ENCODE data around the gene CD48.

CD48 gene

DNA sequence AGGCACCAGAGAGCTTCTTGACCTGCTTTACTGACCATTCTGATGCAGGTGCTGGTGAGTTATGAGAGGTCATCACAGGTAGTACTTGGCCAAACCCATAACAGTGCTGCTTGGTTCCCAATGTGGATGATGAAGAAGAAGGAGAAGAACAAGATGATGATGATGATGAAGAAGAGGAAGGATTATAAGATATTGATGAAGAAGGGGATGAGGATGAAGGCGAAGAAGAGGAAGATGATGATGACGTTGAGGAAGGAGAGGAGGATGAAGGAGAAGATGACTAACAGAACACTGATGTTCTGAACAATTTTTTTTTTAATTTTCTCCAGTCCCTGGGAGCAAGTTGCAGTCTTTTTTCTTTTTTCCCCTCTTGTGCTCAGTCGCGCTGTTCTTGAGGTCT lies 40.9 kb downstream of the CD48 start:
- no peak overlapping the region for H3K9ac ChIP-seq (ENCODE audit: low read depth, low read length, poor library complexity, severe bottlenecking)
- no peaks in the 10 kb centered on the region for H3K36me3 ChIP-seq (ENCODE audit: insufficient read depth, low read length)
- H3K4me3 ChIP-seq (ENCODE audit: low read length, poor library complexity, severe bottlenecking): no peak overlapping the region
- H3F3A ChIP-seq (ENCODE audit: low read depth): no peaks in the 10 kb centered on the region
- H2AFZ ChIP-seq (ENCODE audit: low read length): no peak overlapping the region
- H3K4me2 ChIP-seq (ENCODE audit: low read depth, low read length, poor library complexity, severe bottlenecking): no peak overlapping the region
- peaks cover 37% of the 10 kb centered on the region for H3K4me1 ChIP-seq (ENCODE audit: insufficient read depth, low read length, poor library complexity, severe bottlenecking)
- H3K9me2 ChIP-seq (replicated peaks; ENCODE audit: low read depth, low read length): no peaks in the 10 kb centered on the region
- H3K27me3 ChIP-seq (ENCODE audit: insufficient read depth, low read length, poor library complexity, severe bottlenecking): no peaks in the 10 kb centered on the region
- TF ChIP-seq EZH2phosphoT487 (IDR thresholded peaks at IDR 0.05; ENCODE audit: borderline replicate concordance): no peak
- TF ChIP-seq, protein P1, sequence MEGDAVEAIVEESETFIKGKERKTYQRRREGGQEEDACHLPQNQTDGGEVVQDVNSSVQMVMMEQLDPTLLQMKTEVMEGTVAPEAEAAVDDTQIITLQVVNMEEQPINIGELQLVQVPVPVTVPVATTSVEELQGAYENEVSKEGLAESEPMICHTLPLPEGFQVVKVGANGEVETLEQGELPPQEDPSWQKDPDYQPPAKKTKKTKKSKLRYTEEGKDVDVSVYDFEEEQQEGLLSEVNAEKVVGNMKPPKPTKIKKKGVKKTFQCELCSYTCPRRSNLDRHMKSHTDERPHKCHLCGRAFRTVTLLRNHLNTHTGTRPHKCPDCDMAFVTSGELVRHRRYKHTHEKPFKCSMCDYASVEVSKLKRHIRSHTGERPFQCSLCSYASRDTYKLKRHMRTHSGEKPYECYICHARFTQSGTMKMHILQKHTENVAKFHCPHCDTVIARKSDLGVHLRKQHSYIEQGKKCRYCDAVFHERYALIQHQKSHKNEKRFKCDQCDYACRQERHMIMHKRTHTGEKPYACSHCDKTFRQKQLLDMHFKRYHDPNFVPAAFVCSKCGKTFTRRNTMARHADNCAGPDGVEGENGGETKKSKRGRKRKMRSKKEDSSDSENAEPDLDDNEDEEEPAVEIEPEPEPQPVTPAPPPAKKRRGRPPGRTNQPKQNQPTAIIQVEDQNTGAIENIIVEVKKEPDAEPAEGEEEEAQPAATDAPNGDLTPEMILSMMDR (conservative IDR thresholded peaks at IDR 0.05; ENCODE audit: low read length): no peak
- no peaks in the 10 kb centered on the region for H3K9me3 ChIP-seq (ENCODE audit: insufficient read depth, low read depth, low read length)
- no peaks in the 10 kb centered on the region for H3K79me2 ChIP-seq (ENCODE audit: insufficient read depth, low read length)
- H4K20me1 ChIP-seq (ENCODE audit: insufficient read depth, low read length, poor library complexity, severe bottlenecking): no peaks in the 10 kb centered on the region

DNA sequence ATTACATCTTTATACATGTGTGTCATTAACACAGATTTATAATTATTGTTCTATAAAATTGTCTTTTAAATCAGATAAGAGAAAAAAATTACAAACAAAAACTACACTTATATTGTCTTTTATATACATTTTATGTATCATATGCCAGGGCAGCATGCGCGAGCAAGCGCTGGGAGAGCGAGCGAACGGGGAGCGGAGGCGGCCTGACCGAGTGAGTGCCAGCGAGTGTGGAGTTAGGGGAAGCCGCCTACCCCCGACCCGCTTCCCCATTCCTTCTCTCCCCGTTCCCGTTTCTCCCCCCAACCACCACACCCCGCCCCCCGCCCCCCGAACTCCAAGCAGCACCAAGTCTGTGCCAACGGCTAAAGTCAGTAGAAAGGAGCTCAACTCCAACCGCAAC lies 41.8 kb downstream of the CD48 start:
- H3K4me3 ChIP-seq (ENCODE audit: low read length, poor library complexity, severe bottlenecking): no peak overlapping the region
- H3K4me2 ChIP-seq (ENCODE audit: low read depth, low read length, poor library complexity, severe bottlenecking): no peak overlapping the region
- no peak overlapping the region for H3K9ac ChIP-seq (ENCODE audit: low read depth, low read length, poor library complexity, severe bottlenecking)
- TF ChIP-seq EZH2phosphoT487 (IDR thresholded peaks at IDR 0.05; ENCODE audit: borderline replicate concordance): no peak
- H3K4me1 ChIP-seq (ENCODE audit: insufficient read depth, low read length, poor library complexity, severe bottlenecking): peaks cover 39% of the 10 kb centered on the region
- H2AFZ ChIP-seq (ENCODE audit: low read length): no peak overlapping the region
- H3K27me3 ChIP-seq (ENCODE audit: insufficient read depth, low read length, poor library complexity, severe bottlenecking): no peaks in the 10 kb centered on the region
- H3K79me2 ChIP-seq (ENCODE audit: insufficient read depth, low read length): no peaks in the 10 kb centered on the region
- H3K9me3 ChIP-seq (ENCODE audit: insufficient read depth, low read depth, low read length): no peaks in the 10 kb centered on the region
- no peaks in the 10 kb centered on the region for H3F3A ChIP-seq (ENCODE audit: low read depth)
- no peaks in the 10 kb centered on the region for H3K36me3 ChIP-seq (ENCODE audit: insufficient read depth, low read length)
- H4K20me1 ChIP-seq (ENCODE audit: insufficient read depth, low read length, poor library complexity, severe bottlenecking): no peaks in the 10 kb centered on the region
- no peaks in the 10 kb centered on the region for H3K9me2 ChIP-seq (replicated peaks; ENCODE audit: low read depth, low read length)

DNA sequence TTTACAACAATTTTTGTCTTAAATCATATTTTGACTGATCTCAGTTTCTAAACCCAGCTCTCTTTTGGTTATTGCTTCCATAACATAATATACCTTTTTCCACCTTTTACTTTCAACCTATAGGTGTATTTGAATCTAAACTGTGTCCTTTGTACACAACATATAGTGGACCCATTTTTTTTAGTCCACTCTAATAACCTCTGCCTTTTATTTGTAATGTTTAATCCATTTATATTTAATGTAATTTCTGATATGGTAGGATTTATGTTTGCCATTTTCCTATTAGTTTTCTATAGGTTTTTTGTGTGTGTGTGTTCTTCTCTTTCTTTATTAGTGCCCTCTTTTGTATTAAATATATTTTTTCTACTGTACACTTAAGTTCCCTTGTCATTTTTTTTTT lies 42.3 kb downstream of the CD48 start:
- TF ChIP-seq, protein P1 (conservative IDR thresholded peaks at IDR 0.05; ENCODE audit: low read length): no peak
- TF ChIP-seq EZH2phosphoT487 (IDR thresholded peaks at IDR 0.05; ENCODE audit: borderline replicate concordance): no peak
- Histone ChIP-seq H3K27me3 (ENCODE audit: insufficient read depth, low read length, poor library complexity, severe bottlenecking) (no peaks in the 10 kb centered on the region), H3K9ac (ENCODE audit: low read depth, low read length, poor library complexity, severe bottlenecking) (no peak overlapping the region), H3K4me1 (ENCODE audit: insufficient read depth, low read length, poor library complexity, severe bottlenecking) (peaks cover 39% of the 10 kb centered on the region), H3F3A (ENCODE audit: low read depth) (no peaks in the 10 kb centered on the region), H3K36me3 (ENCODE audit: insufficient read depth, low read length) (no peaks in the 10 kb centered on the region), H4K20me1 (ENCODE audit: insufficient read depth, low read length, poor library complexity, severe bottlenecking) (no peaks in the 10 kb centered on the region), H2AFZ (ENCODE audit: low read length) (no peak overlapping the region), H3K4me3 (ENCODE audit: low read length, poor library complexity, severe bottlenecking) (no peak overlapping the region), H3K9me3 (ENCODE audit: insufficient read depth, low read depth, low read length) (no peaks in the 10 kb centered on the region), H3K9me2 (replicated peaks; ENCODE audit: low read depth, low read length) (no peaks in the 10 kb centered on the region), H3K4me2 (ENCODE audit: low read depth, low read length, poor library complexity, severe bottlenecking) (no peak overlapping the region), H3K79me2 (ENCODE audit: insufficient read depth, low read length) (no peaks in the 10 kb centered on the region)

DNA sequence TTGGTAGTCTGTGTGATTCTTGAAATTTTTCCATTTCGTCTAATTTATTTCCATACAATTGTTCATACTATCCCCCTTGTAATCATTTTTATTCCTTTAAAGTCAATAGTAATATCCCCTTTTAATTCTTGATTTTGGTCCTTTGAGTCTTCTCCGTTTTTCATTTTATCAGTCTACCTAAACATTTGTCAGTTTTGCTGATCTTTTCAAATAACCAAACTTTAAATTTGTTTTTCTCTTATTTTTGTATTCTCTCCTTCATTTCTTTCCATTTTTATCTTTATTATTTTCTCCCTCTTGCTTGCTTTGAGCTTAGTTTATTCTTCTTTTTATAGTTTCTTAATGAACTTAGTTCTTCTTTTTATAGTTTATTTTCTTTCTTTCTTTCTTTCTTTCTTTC lies 43.7 kb downstream of the CD48 start:
- Histone ChIP-seq H4K20me1 (ENCODE audit: insufficient read depth, low read length, poor library complexity, severe bottlenecking) (no peaks in the 10 kb centered on the region), H3K4me3 (ENCODE audit: low read length, poor library complexity, severe bottlenecking) (no peak overlapping the region), H3F3A (ENCODE audit: low read depth) (no peaks in the 10 kb centered on the region), H3K9me2 (replicated peaks; ENCODE audit: low read depth, low read length) (no peaks in the 10 kb centered on the region), H3K36me3 (ENCODE audit: insufficient read depth, low read length) (no peaks in the 10 kb centered on the region), H3K27me3 (ENCODE audit: insufficient read depth, low read length, poor library complexity, severe bottlenecking) (no peaks in the 10 kb centered on the region), H2AFZ (ENCODE audit: low read length) (no peak overlapping the region), H3K4me2 (ENCODE audit: low read depth, low read length, poor library complexity, severe bottlenecking) (no peak overlapping the region), H3K4me1 (ENCODE audit: insufficient read depth, low read length, poor library complexity, severe bottlenecking) (peaks cover 41% of the 10 kb centered on the region), H3K79me2 (ENCODE audit: insufficient read depth, low read length) (no peaks in the 10 kb centered on the region), H3K9me3 (ENCODE audit: insufficient read depth, low read depth, low read length) (no peaks in the 10 kb centered on the region), H3K9ac (ENCODE audit: low read depth, low read length, poor library complexity, severe bottlenecking) (no peak overlapping the region)
- TF ChIP-seq EZH2phosphoT487 (IDR thresholded peaks at IDR 0.05; ENCODE audit: borderline replicate concordance): no peak
- TF ChIP-seq, protein P1 (conservative IDR thresholded peaks at IDR 0.05; ENCODE audit: low read length): no peak
